ENCODE results near the gene CTRL.
A peak's percentile ranks its signal among the peaks of the same experiment; 100 is the strongest.

Gene CTRL

GRCh38 chr16:67962135-67962534 lies 30.5 kb upstream of the CTRL start:
- DNase-seq: no peak

GRCh38 chr16:67961551-67961957 lies 29.9 kb upstream of the CTRL start:
- peak; percentile 90 for DNase-seq

- no peak for DNase-seq
These were observed 28.1 kb upstream of the CTRL start for GRCh38 chr16:67959536-67960329.

GRCh38 chr16:67957622-67958021 lies 26.0 kb upstream of the CTRL start:
- no peak for DNase-seq

GRCh38 chr16:67954421-67955196 lies 22.9 kb upstream of the CTRL start:
- no peak for DNase-seq

GRCh38 chr16:67953641-67954375 lies 22.1 kb upstream of the CTRL start:
- DNase-seq: no peak

- no peak for DNase-seq
These were observed 19.8 kb upstream of the CTRL start for GRCh38 chr16:67951485-67951884.

GRCh38 chr16:67950335-67950843 lies 18.7 kb upstream of the CTRL start:
- DNase-seq: no peak

GRCh38 chr16:67949645-67950044 lies 18.0 kb upstream of the CTRL start:
- no peak for DNase-seq

GRCh38 chr16:67948015-67948414 lies 16.4 kb upstream of the CTRL start:
- DNase-seq: no peak

- no peak for DNase-seq
These were observed 15.4 kb upstream of the CTRL start for GRCh38 chr16:67946966-67947558.

GRCh38 chr16:67946128-67946569 lies 14.5 kb upstream of the CTRL start:
- DNase-seq: no peak

- DNase-seq: no peak
These were observed 13.8 kb upstream of the CTRL start for GRCh38 chr16:67945392-67945933.

GRCh38 chr16:67944690-67945391 lies 13.2 kb upstream of the CTRL start:
- DNase-seq: no peak

GRCh38 chr16:67943619-67944504 lies 12.2 kb upstream of the CTRL start, which contains the start of gene LCAT:
Gene LCAT, minus strand, starts transcription at chr16:67944120. Its CDS starts 19 bp downstream, at chr16:67944101.
- DNase-seq: no peak

GRCh38 chr16:67943256-67943618 lies 11.6 kb upstream of the CTRL start:
- no peak for DNase-seq

GRCh38 chr16:67942510-67943255 lies 11.0 kb upstream of the CTRL start:
- DNase-seq: no peak

GRCh38 chr16:67942200-67942509 lies 10.5 kb upstream of the CTRL start:
- no peak for DNase-seq

- DNase-seq: no peak
These were observed 10.0 kb upstream of the CTRL start for GRCh38 chr16:67941469-67942199.
